ENCODE results near the gene CBLN3. TPM values are rescaled to one million over a fixed set of nuclear protein-coding genes. Genes with fewer than 3 reads are reported as not detected.

Gene CBLN3
- total RNA-seq, 2 experiments from 2014 or later: 2.0 to 6.7 TPM

DNA sequence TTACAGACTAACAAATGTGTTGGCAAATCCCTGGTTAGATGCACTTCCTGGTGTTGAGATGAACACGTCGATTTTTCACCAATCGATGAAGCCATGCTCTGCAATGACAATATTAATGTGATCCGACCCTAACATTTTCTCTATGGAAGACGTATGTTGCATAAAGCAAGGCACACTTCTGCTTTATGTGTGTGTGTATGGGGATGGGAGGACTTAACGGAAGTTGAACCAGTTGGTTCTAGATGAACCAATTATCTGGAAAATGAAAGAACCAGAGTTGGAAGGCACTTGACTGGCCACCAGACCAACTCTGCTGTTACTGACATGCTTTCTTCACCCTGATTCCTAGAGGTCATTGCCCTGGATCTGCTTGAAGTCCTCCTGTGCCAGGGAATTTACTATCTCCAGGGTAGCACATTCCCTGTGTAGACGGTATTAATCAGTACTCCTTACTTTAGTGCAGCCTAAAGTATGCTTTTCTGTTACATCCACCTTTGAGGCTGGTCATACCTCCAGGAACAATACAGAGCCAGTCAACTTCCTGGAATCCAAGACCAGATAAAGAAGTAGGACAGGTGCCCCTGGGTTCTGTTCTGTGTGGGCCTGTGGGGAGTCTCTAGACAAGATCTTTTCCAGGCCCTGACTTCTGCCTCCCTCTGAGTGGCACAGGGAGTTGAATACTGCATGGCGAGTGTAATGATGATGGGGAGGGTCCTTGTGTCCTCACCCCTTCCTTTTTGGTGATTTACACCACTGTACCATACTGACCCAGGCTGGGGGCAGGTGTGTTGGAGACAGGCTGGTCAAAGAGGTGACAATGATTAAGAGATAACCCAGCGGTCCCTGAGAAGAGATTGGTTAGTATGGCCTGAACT, 9.0 kb upstream of the CBLN3 start:
- H3K27ac ChIP-seq (ENCODE audit: low read depth, low read length, poor library complexity, severe bottlenecking): peak overlapping the region; percentile 80
- H3K4me2 ChIP-seq (ENCODE audit: low read length): peak overlapping the region; percentile 63
- H3K36me3 ChIP-seq (ENCODE audit: insufficient read depth, low read length): peaks cover 57% of the 10 kb centered on the region
- intact Hi-C loops (cut with micrococcal nuclease; ENCODE audit: unreplicated experiment): no loop called here
- no peak for DNase-seq (ENCODE audit: low spot score)
- no peak overlapping the region for H2AFZ ChIP-seq (ENCODE audit: low read length)
- no peaks in the 10 kb centered on the region for H3K9me2 ChIP-seq (ENCODE audit: insufficient read depth, low read length)
- peaks cover 18% of the 10 kb centered on the region; the same call in 1 of the 2 replicates for H3K79me2 ChIP-seq (ENCODE audit: insufficient read depth, low read depth, low read length)
- CTCF ChIA-PET (ENCODE audit: unreplicated experiment): interaction anchor here (2.2 kb wide), 1 partner anchor 105 kb away, joined by 16 read pairs; no protein-coding TSS in a partner anchor
- POLR2A ChIA-PET: interaction anchor here (0.6 to 1.5 kb wide), 3 partner anchors 9 to 93 kb away, joined by 3 to 4 read pairs (median 4); partner anchors contain the start of genes CBLN3 and KHNYN
- no TSS peak for BruUV-seq (replicated peaks)
- H3K4me1 ChIP-seq (ENCODE audit: insufficient read depth, low read length, poor library complexity, severe bottlenecking): peaks cover 48% of the 10 kb centered on the region
- no peaks in the 10 kb centered on the region for H4K20me1 ChIP-seq (ENCODE audit: insufficient read depth, low read length)
- H3K9me3 ChIP-seq (ENCODE audit: low read length): no peaks in the 10 kb centered on the region
- TF ChIP-seq, protein P1, sequence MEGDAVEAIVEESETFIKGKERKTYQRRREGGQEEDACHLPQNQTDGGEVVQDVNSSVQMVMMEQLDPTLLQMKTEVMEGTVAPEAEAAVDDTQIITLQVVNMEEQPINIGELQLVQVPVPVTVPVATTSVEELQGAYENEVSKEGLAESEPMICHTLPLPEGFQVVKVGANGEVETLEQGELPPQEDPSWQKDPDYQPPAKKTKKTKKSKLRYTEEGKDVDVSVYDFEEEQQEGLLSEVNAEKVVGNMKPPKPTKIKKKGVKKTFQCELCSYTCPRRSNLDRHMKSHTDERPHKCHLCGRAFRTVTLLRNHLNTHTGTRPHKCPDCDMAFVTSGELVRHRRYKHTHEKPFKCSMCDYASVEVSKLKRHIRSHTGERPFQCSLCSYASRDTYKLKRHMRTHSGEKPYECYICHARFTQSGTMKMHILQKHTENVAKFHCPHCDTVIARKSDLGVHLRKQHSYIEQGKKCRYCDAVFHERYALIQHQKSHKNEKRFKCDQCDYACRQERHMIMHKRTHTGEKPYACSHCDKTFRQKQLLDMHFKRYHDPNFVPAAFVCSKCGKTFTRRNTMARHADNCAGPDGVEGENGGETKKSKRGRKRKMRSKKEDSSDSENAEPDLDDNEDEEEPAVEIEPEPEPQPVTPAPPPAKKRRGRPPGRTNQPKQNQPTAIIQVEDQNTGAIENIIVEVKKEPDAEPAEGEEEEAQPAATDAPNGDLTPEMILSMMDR (conservative IDR thresholded peaks at IDR 0.05; ENCODE audit: low read length): no peak
- no peak for TF ChIP-seq EZH2phosphoT487 (IDR thresholded peaks at IDR 0.05; ENCODE audit: borderline replicate concordance, low read depth, low read length)
- H3K4me3 ChIP-seq (ENCODE audit: low read depth, low read length, poor library complexity, severe bottlenecking): no peak overlapping the region

DNA sequence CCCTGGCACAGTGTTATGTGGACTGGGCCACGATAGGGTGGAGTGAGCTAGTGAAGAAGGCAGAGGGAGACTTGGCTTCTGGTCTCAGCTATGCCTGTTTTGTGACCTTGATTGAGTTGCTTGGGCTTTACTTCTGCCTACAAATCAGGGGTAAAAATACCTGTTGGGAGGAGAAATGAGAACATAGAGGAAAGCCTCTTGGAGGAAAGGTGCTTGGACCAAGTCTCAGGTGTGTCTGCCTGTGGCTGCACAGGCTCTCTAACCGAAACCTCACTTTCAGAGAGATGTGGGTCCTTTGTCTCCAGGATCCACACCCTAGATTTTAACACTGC, 8.2 kb upstream of the CBLN3 start:
- intact Hi-C loops (cut with micrococcal nuclease; ENCODE audit: unreplicated experiment): no loop called here
- Histone ChIP-seq H3K79me2 (ENCODE audit: insufficient read depth, low read depth, low read length) (peaks cover 13% of the 10 kb centered on the region; the same call in 1 of the 2 replicates), H3K4me1 (ENCODE audit: insufficient read depth, low read length, poor library complexity, severe bottlenecking) (peaks cover 48% of the 10 kb centered on the region), H3K4me3 (ENCODE audit: low read depth, low read length, poor library complexity, severe bottlenecking) (peak overlapping the region; percentile 37), H2AFZ (ENCODE audit: low read length) (no peak overlapping the region), H3K9me3 (ENCODE audit: low read length) (no peaks in the 10 kb centered on the region), H3K36me3 (ENCODE audit: insufficient read depth, low read length) (peaks cover 65% of the 10 kb centered on the region), H3K4me2 (ENCODE audit: low read length) (peak overlapping the region; percentile 63), H3K27ac (ENCODE audit: low read depth, low read length, poor library complexity, severe bottlenecking) (peak overlapping the region; percentile 80), H3K9me2 (ENCODE audit: insufficient read depth, low read length) (no peaks in the 10 kb centered on the region), H4K20me1 (ENCODE audit: insufficient read depth, low read length) (no peaks in the 10 kb centered on the region)
- TF ChIP-seq, protein P1 (conservative IDR thresholded peaks at IDR 0.05; ENCODE audit: low read length): no peak
- no peak for TF ChIP-seq EZH2phosphoT487 (IDR thresholded peaks at IDR 0.05; ENCODE audit: borderline replicate concordance, low read depth, low read length)
- no TSS peak for BruUV-seq (replicated peaks)
- DNase-seq (ENCODE audit: low spot score): no peak
- ChIA-PET CTCF (ENCODE audit: unreplicated experiment) (interaction anchor here (2.2 to 3.0 kb wide), 2 partner anchors 76 to 105 kb away, joined by 14 to 16 read pairs; no protein-coding TSS in a partner anchor), POLR2A (interaction anchor here (0.7 to 1.5 kb wide), 4 partner anchors 8 to 104 kb away, joined by 3 to 4 read pairs (median 4); partner anchors contain the start of genes CBLN3 and KHNYN)

All from OCI-LY7 (cell line).